GM13977 (cell line): ENCODE data around the gene KISS1R.

Source experiments
- DNase-seq: peaks from one replicate; pipeline ENCODE4 v3.0.0; 2012; ENCODE audit warnings: low spot score
- in situ Hi-C: fragments of 300-500 bp; cut with MboI; formaldehyde crosslinking; loops from one replicate; pipeline ENCODE4 v1.12.0; 2022; ENCODE audit warnings: low sequenced_read_pairs, low pct_unique_long_range_greater_than_20kb, mixed read lengths, inconsistent platforms; ENCODE audit not compliant: unreplicated experiment
- TF ChIP-seq, protein P1 (sequence below): IDR thresholded peaks from 2 replicates; pipeline ENCODE4 v1.5.1; 2012; ENCODE audit warnings: mild to moderate bottlenecking, control low read depth; ENCODE audit not compliant: insufficient read depth; ENCODE audit errors: extremely low read depth, missing control alignments

Gene KISS1R

DNA sequence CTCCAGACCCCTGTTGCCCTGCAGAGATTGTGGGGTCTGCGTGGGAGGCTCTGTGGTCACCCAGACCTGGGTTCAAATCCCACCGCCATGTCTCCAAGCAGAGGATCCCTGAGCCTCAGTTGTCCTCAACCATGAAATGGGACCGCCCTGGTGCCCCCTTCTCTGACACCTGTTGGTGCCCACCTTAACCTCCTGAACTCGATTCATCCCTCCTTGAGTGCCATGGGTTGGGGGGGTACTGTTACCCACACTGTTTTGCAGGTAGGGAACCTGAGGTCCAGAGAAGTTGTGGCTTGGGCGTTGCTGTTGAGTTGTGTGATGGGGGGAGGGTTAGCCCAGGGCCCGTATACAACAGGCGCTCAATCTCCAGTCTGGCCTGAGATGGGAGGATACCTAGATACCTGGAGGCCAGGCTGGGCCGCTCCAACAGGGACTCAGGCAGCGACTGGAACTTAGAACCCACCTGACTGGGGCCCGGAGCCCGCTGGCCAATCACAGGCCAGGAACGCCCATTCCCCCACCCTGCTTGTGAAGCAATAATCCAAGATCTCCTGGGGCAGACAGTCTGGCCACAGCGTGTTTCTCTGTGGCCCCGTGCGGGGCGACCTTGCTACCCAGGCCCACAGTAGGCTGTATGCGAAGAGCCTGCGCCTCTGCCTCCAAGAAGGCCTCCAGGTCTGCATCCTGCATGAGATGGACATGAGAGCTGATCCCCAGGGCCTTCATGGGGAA, 11.5 kb downstream of the KISS1R start:
- TF ChIP-seq, protein P1, sequence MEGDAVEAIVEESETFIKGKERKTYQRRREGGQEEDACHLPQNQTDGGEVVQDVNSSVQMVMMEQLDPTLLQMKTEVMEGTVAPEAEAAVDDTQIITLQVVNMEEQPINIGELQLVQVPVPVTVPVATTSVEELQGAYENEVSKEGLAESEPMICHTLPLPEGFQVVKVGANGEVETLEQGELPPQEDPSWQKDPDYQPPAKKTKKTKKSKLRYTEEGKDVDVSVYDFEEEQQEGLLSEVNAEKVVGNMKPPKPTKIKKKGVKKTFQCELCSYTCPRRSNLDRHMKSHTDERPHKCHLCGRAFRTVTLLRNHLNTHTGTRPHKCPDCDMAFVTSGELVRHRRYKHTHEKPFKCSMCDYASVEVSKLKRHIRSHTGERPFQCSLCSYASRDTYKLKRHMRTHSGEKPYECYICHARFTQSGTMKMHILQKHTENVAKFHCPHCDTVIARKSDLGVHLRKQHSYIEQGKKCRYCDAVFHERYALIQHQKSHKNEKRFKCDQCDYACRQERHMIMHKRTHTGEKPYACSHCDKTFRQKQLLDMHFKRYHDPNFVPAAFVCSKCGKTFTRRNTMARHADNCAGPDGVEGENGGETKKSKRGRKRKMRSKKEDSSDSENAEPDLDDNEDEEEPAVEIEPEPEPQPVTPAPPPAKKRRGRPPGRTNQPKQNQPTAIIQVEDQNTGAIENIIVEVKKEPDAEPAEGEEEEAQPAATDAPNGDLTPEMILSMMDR: no peak
- DNase-seq: no peak
- in situ Hi-C loops: loop anchor here (10.0 kb wide), 1 partner anchor 64 kb away; no protein-coding TSS in a partner anchor

- DNase-seq: no peak
- in situ Hi-C loops: loop anchor here (10.0 kb wide), 1 partner anchor 65 kb away; no protein-coding TSS in a partner anchor
- TF ChIP-seq, protein P1: no peak
These were observed 12.2 kb downstream of the KISS1R start for GRCh38 chr19:929203-929890.

- TF ChIP-seq, protein P1: no peak
- in situ Hi-C loops: loop anchor here (10.0 kb wide), 1 partner anchor 65 kb away; no protein-coding TSS in a partner anchor
- no peak for DNase-seq
These were observed 12.7 kb downstream of the KISS1R start for GRCh38 chr19:929891-930258.

DNA sequence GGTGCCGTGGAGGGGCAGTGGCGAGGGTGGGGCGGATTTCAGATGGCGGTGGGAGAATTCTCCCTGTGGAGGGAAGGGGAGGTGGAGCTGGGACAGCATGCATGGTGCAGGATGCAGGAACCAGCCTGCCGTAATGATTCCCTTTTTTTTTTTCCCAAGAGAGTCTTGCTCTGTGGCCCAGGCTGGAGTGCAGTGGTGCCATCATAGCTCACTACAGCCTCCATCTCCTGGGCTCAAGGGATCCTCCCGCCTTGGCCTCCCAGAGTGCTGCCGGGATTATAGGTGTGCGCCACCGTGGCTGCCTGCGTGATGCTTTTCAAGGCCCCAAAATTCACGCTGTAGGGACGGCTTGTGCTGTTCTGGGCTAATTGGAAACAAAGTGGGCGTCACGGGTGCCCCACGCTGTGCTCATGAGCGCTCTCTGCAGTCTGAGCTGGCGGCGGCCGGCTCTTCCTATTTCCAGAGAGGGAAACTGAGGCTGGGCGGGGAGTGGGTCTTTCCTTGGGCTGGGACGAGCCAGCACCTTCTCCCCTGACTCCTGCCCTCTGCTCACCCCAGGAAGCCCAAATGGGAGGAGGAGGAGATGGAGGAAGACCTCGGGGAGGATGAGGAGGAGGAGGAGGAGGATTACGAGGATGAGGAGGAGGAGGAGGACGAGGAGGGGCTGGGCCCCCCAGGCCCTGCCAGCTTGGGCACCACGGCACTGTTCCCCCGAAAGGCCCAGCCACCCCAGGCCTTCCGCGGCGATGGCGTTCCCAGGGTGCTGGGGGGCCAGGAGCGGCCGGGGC, 14.9 kb downstream of the KISS1R start:
- TF ChIP-seq, protein P1: no peak
- no peak for DNase-seq
- in situ Hi-C loops: no loop called here

GRCh38 chr19:932648-933552, 15.8 kb downstream of the KISS1R start:
- TF ChIP-seq, protein P1: no peak
- in situ Hi-C loops: no loop called here
- DNase-seq: peak; percentile 72

DNA sequence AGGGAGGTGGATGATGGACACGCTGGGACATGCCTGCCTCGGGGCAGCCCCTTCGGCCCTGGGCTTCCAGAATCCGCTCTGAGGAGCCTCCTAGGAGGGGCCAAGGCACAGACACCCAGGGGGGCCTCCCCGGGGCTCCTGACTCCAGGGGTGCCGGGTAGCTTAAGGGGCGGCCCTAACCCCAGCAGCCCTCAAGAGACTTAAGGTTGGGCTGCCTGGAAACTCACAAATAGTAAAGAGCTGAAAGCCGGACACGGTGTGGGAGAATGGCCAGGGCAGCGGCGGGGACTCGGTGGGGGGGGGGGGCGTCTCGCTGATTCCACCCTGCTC, 16.4 kb downstream of the KISS1R start:
- no peak for DNase-seq
- TF ChIP-seq, protein P1: no peak
- in situ Hi-C loops: no loop called here
